ENCODE measurements around the gene GRID1. TPM values are rescaled to one million over a fixed set of nuclear protein-coding genes. Genes with fewer than 3 reads are reported as not detected.

GRID1 gene
- total and polyA plus RNA-seq, 11 donors: 0.69 to 3.4 (median 1.6) TPM

DNA sequence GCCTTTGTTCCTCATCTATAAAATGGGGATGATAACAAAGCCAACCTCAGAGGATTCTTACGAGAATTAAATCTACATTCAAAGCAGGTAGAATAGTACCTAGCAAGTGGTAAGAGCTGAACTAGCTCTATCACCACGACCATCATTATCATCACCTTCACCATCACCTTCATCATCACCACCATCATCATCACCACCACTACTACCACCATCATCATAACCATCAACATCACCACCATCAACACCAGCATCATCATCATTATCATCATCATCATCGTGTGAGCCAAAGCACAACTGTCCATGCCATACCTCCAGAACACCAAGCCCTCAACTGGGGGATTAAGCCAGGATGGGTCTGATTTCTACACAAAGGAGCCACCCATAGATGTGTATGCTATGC, 206.8 kb downstream of the GRID1 start:
- DNase-seq: no peak
- no peaks in the 10 kb centered on the region for H3K27me3 ChIP-seq
- no peak overlapping the region for H3K4me3 ChIP-seq
- intact Hi-C loops (cut with DNase I): no loop called here
- no peaks in the 10 kb centered on the region for H3K4me1 ChIP-seq
- H3K36me3 ChIP-seq: no peaks in the 10 kb centered on the region
- no peak for ATAC-seq
- no peaks in the 10 kb centered on the region for H3K9me3 ChIP-seq
- TF ChIP-seq, protein P1, sequence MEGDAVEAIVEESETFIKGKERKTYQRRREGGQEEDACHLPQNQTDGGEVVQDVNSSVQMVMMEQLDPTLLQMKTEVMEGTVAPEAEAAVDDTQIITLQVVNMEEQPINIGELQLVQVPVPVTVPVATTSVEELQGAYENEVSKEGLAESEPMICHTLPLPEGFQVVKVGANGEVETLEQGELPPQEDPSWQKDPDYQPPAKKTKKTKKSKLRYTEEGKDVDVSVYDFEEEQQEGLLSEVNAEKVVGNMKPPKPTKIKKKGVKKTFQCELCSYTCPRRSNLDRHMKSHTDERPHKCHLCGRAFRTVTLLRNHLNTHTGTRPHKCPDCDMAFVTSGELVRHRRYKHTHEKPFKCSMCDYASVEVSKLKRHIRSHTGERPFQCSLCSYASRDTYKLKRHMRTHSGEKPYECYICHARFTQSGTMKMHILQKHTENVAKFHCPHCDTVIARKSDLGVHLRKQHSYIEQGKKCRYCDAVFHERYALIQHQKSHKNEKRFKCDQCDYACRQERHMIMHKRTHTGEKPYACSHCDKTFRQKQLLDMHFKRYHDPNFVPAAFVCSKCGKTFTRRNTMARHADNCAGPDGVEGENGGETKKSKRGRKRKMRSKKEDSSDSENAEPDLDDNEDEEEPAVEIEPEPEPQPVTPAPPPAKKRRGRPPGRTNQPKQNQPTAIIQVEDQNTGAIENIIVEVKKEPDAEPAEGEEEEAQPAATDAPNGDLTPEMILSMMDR (IDR thresholded peaks at IDR 0.05): no peak
- no peak for TF ChIP-seq POLR2A (IDR thresholded peaks at IDR 0.05)
- no peak overlapping the region for H3K27ac ChIP-seq
- 79 to 85% (median 80%) methylated on average over 3 of the region's 3 CpGs for WGBS, 4 donors

DNA sequence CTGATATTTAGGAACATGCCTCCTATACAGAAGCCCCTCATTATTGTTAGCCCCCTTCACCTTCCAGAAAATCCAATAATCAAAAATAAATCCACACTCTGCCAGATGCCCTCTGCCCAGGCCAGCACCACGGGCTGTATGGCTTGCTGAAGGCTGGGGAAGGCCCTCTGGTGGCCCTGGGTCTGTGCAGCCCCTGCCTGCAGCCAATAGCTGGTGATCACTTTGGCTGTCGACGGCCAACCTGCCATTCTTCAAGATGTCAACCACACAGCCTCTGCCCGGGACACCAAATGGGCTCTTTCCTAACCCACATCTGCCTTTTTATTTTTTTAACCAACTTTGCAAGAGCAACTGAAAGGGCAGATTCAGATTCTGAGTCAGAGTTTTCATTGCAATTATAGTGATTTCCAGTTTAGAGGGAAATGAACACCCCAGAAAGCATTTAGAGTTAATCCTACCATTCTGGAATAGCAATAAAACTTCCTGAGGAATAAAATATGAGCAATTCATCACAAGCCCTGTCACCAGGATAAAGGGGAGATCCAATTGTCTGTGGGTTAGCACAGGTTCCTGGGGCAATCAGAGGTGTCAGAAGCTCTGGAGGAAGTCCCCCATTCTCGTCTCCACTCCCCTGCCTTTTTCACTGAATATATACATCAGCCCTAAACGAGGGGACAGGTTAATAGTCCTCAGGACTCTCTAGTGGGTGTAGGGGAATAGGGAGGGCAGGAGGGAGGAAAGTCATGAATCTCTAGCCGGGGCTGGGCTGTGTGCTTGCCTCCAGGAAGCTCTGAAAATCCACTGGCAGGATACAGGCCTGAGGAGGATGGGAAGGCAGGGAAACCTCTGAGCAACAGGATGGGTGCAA, 211.3 kb downstream of the GRID1 start:
- Histone ChIP-seq H3K27me3 (no peaks in the 10 kb centered on the region), H3K9me3 (no peaks in the 10 kb centered on the region), H3K27ac (no peak overlapping the region), H3K4me1 (no peaks in the 10 kb centered on the region), H3K36me3 (no peaks in the 10 kb centered on the region), H3K4me3 (no peak overlapping the region)
- ATAC-seq: no peak
- WGBS, 4 donors: 50 to 65% (median 54%) methylated on average over 7 of the region's 7 CpGs
- TF ChIP-seq POLR2A (IDR thresholded peaks at IDR 0.05): no peak
- TF ChIP-seq, protein P1 (IDR thresholded peaks at IDR 0.05): no peak
- DNase-seq: no peak
- intact Hi-C loops (cut with DNase I): no loop called here

DNA sequence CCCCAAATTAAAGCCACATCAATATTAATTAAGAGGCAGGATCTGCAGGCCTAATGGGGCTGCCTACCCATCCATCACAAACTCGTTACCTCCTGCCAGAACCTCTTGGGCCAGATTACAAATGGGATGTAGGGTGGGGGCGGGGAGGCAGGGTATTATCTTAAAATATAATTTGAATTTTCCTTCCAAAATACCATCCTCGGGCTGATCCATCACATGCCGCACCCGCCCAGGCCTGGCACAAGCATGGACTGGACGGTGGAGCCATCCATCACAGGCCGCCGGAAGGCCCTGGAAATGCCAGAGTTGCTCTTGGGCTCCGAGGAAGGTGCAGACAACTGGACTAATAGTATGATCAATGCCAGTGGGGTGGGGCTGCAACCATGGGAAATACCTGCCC, 212.8 kb downstream of the GRID1 start:
- 83 to 90% (median 86%) methylated on average over 9 of the region's 9 CpGs for WGBS, 4 donors
- intact Hi-C loops (cut with DNase I): no loop called here
- Histone ChIP-seq H3K9me3 (no peaks in the 10 kb centered on the region), H3K4me1 (no peaks in the 10 kb centered on the region), H3K36me3 (no peaks in the 10 kb centered on the region), H3K27me3 (no peaks in the 10 kb centered on the region), H3K4me3 (no peak overlapping the region), H3K27ac (no peak overlapping the region)
- DNase-seq (no peak), ATAC-seq (no peak)
- TF ChIP-seq POLR2A (IDR thresholded peaks at IDR 0.05): no peak
- TF ChIP-seq, protein P1 (IDR thresholded peaks at IDR 0.05): no peak

DNA sequence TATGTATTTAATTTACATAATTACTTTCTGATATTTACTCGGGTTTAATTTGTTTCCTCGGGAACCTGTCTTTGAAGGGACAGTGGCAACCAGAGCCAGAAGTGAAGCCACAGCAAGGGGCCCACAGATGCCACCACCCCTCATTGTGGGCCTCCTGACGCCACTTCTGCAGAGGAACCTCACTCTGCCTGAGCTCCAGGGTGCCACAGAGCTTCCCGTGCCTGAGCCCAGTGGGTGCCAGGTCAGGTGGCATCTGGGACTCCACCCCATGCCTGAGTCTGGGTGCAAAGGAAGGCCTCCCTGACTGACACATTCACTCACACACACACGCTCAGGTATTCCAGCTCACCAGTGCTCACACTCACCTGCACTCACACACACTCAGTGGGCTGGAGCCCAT, 213.7 kb downstream of the GRID1 start:
- TF ChIP-seq, protein P1 (IDR thresholded peaks at IDR 0.05): no peak
- no peak for TF ChIP-seq POLR2A (IDR thresholded peaks at IDR 0.05)
- intact Hi-C loops (cut with DNase I): no loop called here
- WGBS, 4 donors: 78 to 84% (median 83%) methylated on average over 5 of the region's 5 CpGs
- Histone ChIP-seq H3K27ac (no peak overlapping the region), H3K4me3 (no peak overlapping the region), H3K9me3 (no peaks in the 10 kb centered on the region), H3K27me3 (no peaks in the 10 kb centered on the region), H3K4me1 (no peaks in the 10 kb centered on the region), H3K36me3 (no peaks in the 10 kb centered on the region)
- no peak for DNase-seq
- no peak for ATAC-seq
